Uterus (tissue), 4 donors: ENCODE data around the gene DNAH6. TPM values are rescaled to one million over a fixed set of nuclear protein-coding genes. Genes with fewer than 3 reads are reported as not detected.

Experiments used
- DNase-seq, 2 donors: peaks; one replicate each; pipeline ENCODE4 v3.0.0-alpha.2; 2019 to 2020
- H3K27ac ChIP-seq, 2 donors: fragments of 200-600 bp; sonication (generic); 1 replicate in 1 of 2; 2 replicates in 1 of 2; pipeline ENCODE4 v1.5.1; 2016 to 2018
- H3K27me3 ChIP-seq, 2 donors: fragments of 200-600 bp; sonication (generic); one replicate each; pipeline ENCODE4 v1.5.1; 2018 to 2019; ENCODE audit warnings: control low read depth in 1 of 2
- H3K36me3 ChIP-seq, 2 donors: fragments of 200-600 bp; sonication (generic); one replicate each; pipeline ENCODE4 v1.5.1; 2019; ENCODE audit warnings: control low read depth in 1 of 2
- H3K4me1 ChIP-seq, 2 donors: fragments of 200-600 bp; sonication (generic); one replicate each; pipeline ENCODE4 v1.5.1; 2018 to 2019; ENCODE audit warnings: control low read depth in 1 of 2
- H3K4me3 ChIP-seq, 2 donors: fragments of 200-600 bp; sonication (generic); 1 replicate in 1 of 2; 2 replicates in 1 of 2; pipeline ENCODE4 v1.5.1; 2018 to 2019; ENCODE audit warnings: mild to moderate bottlenecking in 1 of 2
- H3K9me3 ChIP-seq, 2 donors: fragments of 200-600 bp; sonication (generic); one replicate each; pipeline ENCODE4 v1.5.1; 2019; ENCODE audit warnings: control low read depth in 1 of 2
- CTCF ChIP-seq, 4 experiments: fragments of 200-600 bp in 2 of 4; fragments of 450-650 bp in 2 of 4; sonication (generic) in 2 of 4; IDR thresholded peaks; one replicate each; pipeline ENCODE4 v1.5.1; 2016 to 2019; ENCODE audit warnings: antibody characterized with exemption in 4 of 4, mild to moderate bottlenecking in 2 of 4, moderate library complexity in 1 of 4
- POLR2A ChIP-seq, 2 donors: fragments of 450-650 bp; IDR thresholded peaks; one replicate each; pipeline ENCODE4 v1.6.1; 2016; ENCODE audit warnings: antibody characterized with exemption in 2 of 2, mild to moderate bottlenecking in 1 of 2, moderate library complexity in 1 of 2
- intact Hi-C: fragments of 100-400 bp; cut with DNase I; formaldehyde crosslinking; loops from one replicate; pipeline ENCODE4 v1.15.1; 2023; ENCODE audit warnings: low total_unique reads
- total RNA-seq, 4 donors: library from RNA; depleted of rRNA in 3 of 4; stranded (reverse); fragments of >200 nt in 3 of 4; gene quantifications; one replicate each; pipeline versions ENCODE4 v1.1.0 to v1.2.4, GENCODE V29; 2014 to 2023
- donor health status: DM: yes; HTN: yes; CAD: no.

DNAH6 gene
- total RNA-seq, 4 donors from 2014 or later: 1.0 to 8.4 (median 2.7) TPM

- Histone ChIP-seq H3K27me3 (no peaks in the 10 kb centered on the region), H3K4me1 (no peaks in the 10 kb centered on the region), H3K4me3 (no peak overlapping the region), H3K27ac (no peak overlapping the region), H3K36me3 (no peaks in the 10 kb centered on the region), H3K9me3 (no peaks in the 10 kb centered on the region)
- intact Hi-C loops: no loop called here
- DNase-seq: no peak
- TF ChIP-seq POLR2A (IDR thresholded peaks at IDR 0.05) (no peak), CTCF (IDR thresholded peaks at IDR 0.05) (no peak)
Measured at GRCh38 chr2:84483320-84483719, 33.0 kb upstream of the DNAH6 start.

GRCh38 chr2:84486441-84487115, 29.7 kb upstream of the DNAH6 start:
- Histone ChIP-seq H3K4me1 (no peaks in the 10 kb centered on the region), H3K27me3 (no peaks in the 10 kb centered on the region), H3K36me3 (no peaks in the 10 kb centered on the region), H3K27ac (no peak overlapping the region), H3K9me3 (no peaks in the 10 kb centered on the region), H3K4me3 (no peak overlapping the region)
- TF ChIP-seq POLR2A (IDR thresholded peaks at IDR 0.05): no peak
- TF ChIP-seq CTCF (IDR thresholded peaks at IDR 0.05): no peak
- DNase-seq: no peak
- intact Hi-C loops: no loop called here

GRCh38 chr2:84487298-84487996, 28.9 kb upstream of the DNAH6 start:
- intact Hi-C loops: no loop called here
- no peaks in the 10 kb centered on the region for H3K27me3 ChIP-seq
- TF ChIP-seq CTCF (IDR thresholded peaks at IDR 0.05) (no peak), POLR2A (IDR thresholded peaks at IDR 0.05) (no peak)

GRCh38 chr2:84491256-84491655, 25.0 kb upstream of the DNAH6 start:
- no peaks in the 10 kb centered on the region for H3K36me3 ChIP-seq
- intact Hi-C loops: no loop called here
- H3K27me3 ChIP-seq: no peaks in the 10 kb centered on the region
- H3K9me3 ChIP-seq: no peaks in the 10 kb centered on the region
- H3K27ac ChIP-seq: no peak overlapping the region
- H3K4me1 ChIP-seq: no peaks in the 10 kb centered on the region
- no peak overlapping the region for H3K4me3 ChIP-seq
- no peak for DNase-seq
- TF ChIP-seq POLR2A (IDR thresholded peaks at IDR 0.05): no peak
- no peak for TF ChIP-seq CTCF (IDR thresholded peaks at IDR 0.05)

More at GRCh38 chr2:84487298-84487996, 28.9 kb upstream of the DNAH6 start:
- Histone ChIP-seq H3K36me3 (no peaks in the 10 kb centered on the region), H3K4me3 (no peak overlapping the region), H3K9me3 (no peaks in the 10 kb centered on the region), H3K4me1 (no peaks in the 10 kb centered on the region), H3K27ac (no peak overlapping the region)
- DNase-seq: no peak

GRCh38 chr2:84491741-84492140, 24.6 kb upstream of the DNAH6 start:
- no peak for TF ChIP-seq POLR2A (IDR thresholded peaks at IDR 0.05)
- TF ChIP-seq CTCF (IDR thresholded peaks at IDR 0.05): no peak
- no peaks in the 10 kb centered on the region for H3K9me3 ChIP-seq
- H3K4me1 ChIP-seq: no peaks in the 10 kb centered on the region
- H3K27me3 ChIP-seq: no peaks in the 10 kb centered on the region
- no peak overlapping the region for H3K27ac ChIP-seq
- DNase-seq: no peak
- no peak overlapping the region for H3K4me3 ChIP-seq
- no peaks in the 10 kb centered on the region for H3K36me3 ChIP-seq
- intact Hi-C loops: no loop called here
